CD4-positive, alpha-beta T cell treated with Interleukin-10 for 1 hour (primary cell): ENCODE results near the gene HOXA10.

ENCODE experiments used
- DNase-seq: peaks from one replicate; pipeline ENCODE4 v3.0.0-alpha.2; 2020

HOXA10 gene

DNA sequence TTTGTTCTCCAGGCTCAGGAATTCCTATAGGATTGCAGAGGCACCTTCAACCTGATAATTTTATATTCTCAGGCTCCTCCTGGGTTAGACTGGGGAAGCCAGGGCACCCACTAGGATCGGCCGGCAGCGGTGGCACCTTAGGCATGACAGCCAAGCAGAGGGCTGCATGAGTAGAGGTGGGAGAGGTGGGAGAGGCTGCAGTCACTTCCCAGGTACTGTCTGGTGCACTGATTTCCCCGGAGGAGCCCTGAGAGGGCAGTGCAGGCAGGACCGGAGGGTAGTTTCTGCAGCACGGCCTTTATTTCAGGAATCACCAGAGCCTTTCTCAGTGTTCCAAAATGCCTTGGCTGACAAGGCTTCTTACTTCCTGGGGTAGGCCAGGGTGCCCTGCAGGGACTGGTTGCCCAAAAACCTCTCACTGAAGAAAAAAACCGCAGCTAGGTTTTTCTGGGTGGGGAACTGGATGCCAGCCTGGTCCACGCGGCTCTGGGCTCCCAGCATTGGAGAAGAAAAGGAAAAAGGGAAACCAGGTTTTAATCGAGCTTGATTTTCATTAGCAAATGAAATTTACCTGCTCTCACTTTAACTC, 29.3 kb upstream of the HOXA10 start:
- no peak for DNase-seq

GRCh38 chr7:27202862-27203134, 28.7 kb upstream of the HOXA10 start:
- no peak for DNase-seq

DNA sequence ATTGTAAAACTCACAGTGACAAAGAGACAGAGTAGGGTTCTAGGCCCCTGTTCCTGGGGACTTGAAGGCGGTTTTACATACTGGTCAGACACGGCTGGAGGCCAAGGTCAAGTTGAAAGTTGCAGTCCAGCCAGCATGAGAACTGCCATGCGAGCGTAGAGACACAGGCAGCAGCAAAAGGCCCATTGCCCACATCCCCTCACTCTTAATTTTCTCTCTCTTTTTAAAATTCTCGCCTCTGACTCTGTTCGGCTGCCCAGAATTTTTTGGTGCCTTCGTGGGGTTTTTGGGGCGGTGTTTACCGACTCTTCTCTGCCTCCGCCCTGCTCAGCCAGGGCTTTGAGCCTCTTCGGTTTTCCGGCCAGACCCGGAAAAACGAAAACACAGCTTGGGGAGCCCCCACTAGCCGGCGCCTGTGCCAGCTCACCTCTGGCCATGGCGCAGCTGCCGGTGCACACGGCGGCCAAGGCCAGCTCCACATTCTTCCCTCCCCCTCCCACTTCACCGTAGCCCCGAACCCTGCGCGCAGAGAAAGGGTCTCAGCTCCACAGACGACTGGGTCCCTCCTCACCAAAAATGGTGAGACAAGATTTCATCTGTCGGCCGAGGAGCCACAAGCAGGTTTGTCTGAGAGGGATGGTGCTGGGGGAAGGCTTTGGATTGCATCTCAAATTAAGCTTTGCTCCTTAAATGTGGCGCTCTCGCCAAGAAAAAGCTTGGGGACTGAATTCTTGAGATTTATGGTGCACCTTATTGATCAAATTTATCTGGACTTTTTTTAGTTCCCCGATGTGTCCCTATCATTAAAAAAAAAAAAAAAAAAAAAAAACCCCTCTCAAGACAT, 28.1 kb upstream of the HOXA10 start:
- no peak for DNase-seq

DNA sequence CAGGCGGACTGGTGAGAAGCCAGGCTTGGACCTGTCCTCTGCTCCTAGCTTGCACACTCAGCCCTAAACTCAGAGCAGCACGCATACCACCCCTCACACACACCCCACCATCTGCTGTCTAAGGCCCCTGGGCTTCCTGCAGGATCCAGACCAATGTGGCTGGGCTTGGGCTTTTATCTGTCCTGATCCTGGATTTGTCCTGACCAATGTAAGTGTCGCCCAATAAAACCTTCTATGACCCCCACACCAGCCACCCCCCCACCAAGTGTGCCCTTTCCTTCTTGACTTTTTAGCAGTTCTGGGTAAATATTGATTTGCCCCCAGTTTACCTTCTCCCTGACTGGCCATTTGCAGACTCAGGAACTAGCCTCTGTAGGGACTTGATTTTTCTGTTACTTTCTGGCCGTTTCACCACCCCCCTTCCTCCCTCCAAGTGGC, 27.5 kb upstream of the HOXA10 start:
- no peak for DNase-seq

GRCh38 chr7:27200761-27201579, 26.9 kb upstream of the HOXA10 start:
- DNase-seq = no peak

GRCh38 chr7:27199849-27200760, 26.0 kb upstream of the HOXA10 start, which contains the start of gene HOXA13:
Gene HOXA13 (minus strand): TSS chr7:27200091. CDS start chr7:27200077, 14 bp downstream.
- no peak for DNase-seq

DNA sequence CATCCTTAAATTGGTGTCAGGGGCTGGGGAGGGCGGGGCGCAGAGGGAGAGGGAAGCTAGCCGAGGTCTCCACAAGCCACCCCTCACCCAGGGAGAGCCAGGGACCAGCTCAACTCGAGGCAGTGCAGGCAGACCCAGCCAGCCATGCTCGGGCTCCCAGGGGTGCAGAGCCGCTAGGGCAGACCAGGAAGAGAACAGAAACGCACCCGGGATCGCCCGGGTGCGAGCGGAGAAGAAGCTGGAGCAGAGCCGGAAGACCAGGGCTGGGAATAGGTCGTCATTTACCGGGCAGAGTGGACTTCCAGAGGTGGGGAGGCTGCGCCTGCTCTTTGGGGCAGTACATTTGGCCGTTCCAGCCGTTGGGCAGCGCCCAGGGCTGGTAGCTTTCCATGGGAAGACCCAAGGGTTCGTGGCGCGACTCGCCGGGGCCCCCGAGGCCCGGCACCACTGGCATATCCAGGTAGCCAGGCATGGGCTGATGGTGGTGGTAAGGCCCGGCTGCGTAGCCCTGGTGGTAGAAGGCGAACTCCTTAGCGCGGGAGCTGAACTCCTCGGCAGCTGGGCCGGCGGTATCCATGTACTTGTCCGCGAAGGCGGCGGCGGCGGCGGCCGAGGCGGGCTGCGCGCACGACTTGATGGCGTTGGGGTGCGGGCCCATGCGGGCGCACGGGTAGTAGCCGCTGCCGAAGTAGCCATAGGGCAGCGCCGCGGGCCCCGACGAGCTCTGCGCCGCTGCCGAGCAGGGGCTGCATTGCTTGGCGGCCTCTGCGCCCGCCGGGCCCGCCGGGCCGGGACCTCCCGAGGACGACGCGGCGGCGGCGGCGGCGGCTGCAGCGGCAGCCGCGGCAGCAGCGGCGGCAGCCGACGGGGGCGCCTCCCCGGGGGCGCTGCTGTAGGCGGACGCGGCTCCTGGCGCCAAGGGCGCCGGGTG, 25.0 kb upstream of the HOXA10 start:
- no peak for DNase-seq

DNA sequence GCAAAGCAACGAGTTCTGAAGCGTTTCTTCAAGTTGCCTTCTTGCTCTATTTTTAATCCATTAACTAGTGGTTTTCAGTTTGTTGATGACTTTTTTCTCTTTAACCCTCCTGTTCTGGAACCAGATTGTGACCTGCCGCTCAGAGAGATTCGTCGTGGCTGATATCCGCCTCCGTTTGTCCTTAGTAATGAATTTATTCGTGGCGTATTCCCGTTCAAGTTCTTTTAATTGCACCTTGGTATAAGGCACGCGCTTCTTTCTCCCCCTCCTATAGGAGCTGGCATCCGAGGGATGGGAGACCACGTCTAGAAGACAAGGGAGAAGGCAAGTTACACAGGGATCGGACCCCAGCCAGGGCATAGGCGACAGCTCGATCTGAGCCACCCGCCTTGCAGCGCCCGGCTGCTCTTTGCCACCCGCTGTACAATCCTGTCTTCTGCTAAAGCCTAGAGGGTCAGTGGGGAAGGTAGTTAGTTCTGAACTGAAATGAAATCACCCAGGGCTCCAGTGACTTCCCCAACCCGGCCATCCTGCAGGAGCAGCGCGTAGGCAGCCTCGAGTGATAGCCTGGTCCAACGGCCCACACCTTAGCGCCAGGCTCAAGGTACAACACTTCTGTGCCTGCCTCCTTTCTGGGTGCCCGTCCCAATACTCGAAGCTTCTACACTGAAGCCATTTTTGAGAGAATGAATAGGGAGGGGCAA, 24.2 kb upstream of the HOXA10 start:
- no peak for DNase-seq

DNA sequence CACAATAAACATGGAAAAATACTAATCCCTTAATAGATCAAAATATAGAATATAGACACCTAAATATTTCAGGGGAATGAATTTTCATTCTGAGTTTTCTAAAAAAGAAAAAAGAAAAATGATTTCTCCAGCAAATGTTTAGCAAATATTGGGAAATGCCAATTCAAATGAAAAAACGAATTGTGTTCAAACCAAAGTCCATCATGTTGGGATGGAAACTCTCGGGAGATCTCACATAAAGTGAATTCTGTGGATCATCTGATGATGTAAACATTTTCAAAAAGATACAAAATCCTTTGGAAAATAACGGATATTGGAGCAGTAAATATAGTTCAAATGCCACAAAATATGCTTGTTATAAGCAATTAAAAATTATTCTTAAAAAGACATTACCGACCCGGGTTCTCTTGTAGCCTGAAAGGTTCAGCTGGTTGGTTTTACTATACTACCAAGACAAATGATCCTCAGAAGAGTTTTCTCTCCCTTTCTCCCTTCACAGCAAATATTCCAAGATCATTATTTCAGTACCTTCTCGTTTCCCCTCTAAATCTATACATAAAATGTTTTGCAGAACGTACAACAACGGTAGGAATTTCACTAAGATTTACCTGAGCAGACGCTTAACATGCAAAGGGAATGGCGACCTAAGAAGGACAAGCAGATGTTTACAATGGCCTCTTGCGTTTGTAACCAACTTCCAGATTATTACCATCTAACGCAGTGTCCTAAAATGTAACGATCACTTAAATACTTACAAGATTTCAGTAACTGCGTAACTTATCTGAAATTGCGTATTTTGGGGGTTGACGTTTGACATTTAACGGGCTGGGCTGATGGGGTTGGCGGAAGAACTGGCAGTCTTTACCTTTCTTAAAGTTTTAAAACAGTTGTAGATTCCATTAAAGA, 23.3 kb upstream of the HOXA10 start:
- no peak for DNase-seq

GRCh38 chr7:27196287-27196767, 22.2 kb upstream of the HOXA10 start:
- peak; percentile 82 for DNase-seq

DNA sequence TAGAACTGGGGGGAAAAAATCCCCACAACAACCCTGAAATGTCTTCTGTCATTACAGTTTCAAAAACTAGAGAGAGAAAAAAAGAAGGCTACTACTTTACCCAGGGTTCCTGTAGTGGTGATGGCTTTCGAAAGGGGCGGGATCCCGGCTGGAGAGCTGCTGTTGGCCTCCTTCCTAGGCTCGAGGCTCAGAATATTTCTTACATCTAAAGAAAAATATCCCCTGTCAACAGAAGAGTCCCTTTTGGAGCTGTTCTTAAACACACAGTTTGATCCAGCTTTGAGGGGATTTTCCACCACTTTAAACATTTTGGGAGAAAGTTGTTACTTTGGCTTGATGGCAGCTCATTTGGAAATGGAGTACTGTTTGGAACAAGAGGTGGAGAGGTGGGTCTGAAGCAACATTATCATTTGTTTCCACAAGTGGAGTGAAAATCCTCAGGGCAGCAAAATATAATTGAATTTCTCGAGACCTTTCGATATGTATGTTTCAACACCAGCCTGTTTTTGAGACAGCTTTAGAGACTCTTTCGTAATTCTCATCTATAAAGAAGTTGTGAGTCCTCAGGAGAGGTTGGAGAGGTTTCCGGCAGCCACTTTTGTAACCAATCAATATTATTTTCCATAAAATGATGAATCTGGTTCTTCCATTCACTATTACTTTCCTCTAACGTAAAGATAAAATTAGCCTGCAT, 20.7 kb upstream of the HOXA10 start:
- no peak for DNase-seq

DNA sequence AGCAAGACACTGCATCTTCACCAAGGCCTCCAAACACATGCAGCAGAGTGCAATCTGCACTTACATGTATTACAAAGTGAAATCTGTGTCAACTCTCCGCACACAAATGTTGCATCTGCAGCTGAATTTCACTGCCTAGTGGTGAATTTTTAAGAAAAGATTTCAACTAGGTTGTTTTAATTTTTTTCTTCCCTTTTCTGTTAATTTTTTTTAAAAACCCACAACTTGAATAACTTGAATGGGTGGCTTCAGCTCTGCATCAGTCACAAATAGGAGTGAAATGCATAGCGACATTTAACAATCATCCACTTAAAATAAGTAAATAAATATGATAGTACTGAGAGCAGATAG, 19.9 kb upstream of the HOXA10 start:
- no peak for DNase-seq

DNA sequence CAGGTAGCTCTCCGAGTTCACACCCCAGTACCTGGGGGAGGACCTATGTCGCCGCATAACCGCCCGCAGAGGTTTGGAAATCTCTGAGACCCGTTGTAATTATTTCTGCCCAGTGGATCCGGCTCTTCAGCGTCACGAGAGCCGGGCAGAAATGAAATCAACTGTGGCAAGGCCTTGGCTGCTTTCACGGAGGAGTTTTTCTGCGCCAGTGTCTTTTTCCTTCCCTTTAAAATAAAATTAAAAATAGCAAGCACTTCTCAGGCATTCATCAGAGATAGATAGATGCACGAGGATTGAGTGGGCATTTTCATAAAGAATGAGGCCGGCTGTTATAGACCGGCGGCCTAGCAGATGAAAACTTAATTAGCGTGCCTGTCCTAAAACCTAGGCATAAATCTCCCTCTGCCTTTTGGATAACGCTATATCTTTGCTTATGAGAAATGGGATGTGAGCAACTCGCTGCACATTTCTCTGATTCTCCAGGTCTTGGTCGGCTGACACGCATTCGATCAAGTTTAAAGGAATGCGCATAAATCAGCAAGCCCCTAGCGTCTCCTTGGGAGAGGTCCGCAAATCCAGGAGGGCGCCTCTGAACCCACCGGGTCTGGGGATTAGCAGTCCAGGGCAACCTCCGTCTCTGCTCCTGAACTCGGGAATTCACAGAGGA, 19.3 kb upstream of the HOXA10 start:
- DNase-seq = no peak

- no peak for DNase-seq
Measured at GRCh38 chr7:27192546-27193334, 18.6 kb upstream of the HOXA10 start.

GRCh38 chr7:27191833-27192545, 17.9 kb upstream of the HOXA10 start:
- no peak for DNase-seq

- DNase-seq = no peak
Measured at GRCh38 chr7:27191161-27191731, 17.1 kb upstream of the HOXA10 start.
